ENCODE data around the gene FBXO47.
"Not testable (repeated sequence)": the region's sequence is repeated elsewhere in the genome, so short reads cannot be mapped to it uniquely, and the experiment has no call there.

The FBXO47 gene

DNA sequence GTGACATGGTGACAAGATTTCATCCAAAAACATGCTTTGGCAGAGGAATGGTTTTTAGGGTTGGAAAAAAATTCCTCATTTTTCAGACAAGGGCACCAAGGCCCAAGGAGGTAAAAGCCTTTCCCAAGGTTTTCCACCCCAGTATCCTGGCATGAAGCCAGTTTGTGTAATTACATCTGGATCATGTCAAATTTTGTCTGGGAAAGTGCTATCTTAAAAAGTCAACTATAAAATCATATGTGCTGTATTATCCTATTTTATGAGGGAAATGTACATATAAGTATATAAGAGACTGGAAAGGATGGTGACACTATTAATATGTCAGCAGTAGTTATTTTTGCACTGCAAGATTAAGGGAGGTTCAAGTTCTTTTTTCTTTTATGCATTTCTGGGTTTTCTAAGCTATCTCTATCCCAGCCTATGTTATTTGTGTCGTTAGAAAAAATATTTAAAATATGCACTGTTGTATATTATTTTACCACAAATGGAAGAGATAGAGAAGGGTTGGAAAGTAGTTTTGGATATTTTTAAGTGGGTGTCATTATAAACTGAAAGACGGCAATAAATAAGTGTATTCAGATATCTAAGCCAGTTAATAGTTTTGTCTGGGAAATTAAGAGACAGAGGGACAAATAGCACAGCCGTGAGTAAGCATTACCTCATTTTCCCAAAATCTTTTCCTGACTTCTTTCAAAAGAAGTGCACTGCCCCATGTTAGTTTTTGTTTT, 13.5 kb upstream of the FBXO47 start:
- DNase-seq (ENCODE audit: low read depth) = no peak

DNA sequence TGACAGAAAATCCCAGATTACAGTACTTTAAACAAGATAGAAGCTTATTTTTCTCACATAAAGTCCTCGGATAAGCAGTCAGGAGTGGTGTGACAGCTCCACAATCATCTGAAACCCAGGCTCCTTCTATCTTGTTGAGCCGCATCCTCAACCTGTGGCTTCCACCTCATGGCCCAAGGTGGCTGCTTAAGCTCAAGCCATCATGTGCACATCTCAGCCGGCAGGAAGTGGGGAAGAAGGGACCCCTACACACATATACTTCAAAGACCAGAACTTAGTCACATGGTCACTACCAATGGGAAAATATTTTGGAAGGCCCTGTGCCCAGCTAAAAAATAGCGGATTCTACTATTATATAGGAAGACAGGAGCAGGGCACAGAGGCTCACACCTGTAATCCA, 11.0 kb upstream of the FBXO47 start:
- no peak for DNase-seq (ENCODE audit: low read depth)

DNA sequence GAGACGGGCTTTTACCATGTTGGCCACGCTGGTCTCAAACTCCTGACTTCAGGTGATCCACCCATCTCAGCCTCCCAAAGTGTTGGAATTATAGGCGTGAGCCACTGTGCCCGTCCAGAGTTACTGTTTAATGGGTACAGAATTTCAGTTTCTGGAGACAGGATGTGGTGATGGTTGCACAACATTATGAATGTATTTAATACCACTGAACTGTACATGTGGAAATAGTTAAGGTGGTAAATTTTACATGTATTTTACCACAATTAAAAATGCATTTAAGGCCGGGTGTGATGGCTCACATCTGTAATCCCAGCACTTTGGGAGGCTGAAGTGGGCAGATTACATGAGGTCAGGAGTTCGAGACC, 9.0 kb upstream of the FBXO47 start:
- not testable (repeated sequence) for DNase-seq (ENCODE audit: low read depth)

DNA sequence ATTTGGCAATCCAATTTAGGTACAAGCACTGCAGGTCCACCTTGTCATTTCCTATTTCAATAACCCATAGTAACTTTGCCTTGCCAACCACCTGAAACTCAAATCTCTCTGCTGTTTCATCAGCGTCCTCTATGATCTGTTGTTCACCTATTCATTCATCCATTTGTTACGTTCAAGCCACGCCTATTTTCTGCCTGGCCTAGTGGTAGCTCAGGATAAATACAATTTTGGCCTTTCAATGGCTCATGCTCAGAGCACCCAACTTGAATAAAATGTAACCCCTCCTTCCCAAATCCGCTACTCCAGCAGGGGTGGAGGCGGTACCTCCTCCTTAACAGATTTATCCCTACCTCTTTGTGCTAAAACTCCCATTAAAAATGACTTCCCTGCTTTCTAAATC, 3.6 kb upstream of the FBXO47 start:
- no peak for DNase-seq (ENCODE audit: low read depth)

DNA sequence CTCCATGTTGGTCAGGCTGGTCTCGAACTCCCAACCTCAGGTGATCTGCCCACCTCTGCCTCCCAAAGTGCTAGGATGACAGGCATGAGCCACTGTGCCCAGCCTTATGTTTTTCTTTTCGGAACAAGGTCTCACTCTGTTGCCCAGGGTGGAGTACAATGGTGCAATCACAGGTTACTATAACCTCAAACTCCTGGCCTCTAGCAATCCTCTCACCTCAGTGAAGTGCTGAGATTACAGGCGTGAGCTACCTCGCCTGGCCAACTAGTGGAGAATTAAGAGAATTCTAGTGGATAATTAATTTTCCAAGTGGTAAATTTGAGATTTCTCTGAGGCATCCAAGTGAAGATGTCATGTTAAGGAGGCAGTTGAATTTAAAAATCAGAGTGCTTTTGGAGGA, 2.9 kb upstream of the FBXO47 start:
- DNase-seq (ENCODE audit: low read depth) = no peak

DNA sequence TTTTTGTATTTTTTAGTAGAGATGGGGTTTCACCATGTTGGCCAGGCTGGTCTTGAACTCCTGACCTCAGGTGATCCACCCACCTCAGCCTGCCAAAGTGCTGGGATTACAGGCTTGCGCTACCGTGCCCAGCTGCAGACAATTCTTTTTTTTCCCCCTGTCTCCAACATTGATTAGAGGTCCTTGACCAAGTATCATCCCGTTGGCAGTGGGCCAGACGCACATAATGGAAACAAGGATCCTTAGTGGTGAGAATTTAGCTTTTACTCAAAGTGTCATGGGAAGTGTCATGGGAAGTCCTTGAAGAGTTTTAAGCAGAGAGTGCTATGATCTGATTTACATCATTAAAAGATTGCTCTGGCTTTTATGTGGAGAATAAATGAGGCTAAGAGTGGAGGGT, 2.1 kb upstream of the FBXO47 start:
- DNase-seq (ENCODE audit: low read depth) = no peak

DNA sequence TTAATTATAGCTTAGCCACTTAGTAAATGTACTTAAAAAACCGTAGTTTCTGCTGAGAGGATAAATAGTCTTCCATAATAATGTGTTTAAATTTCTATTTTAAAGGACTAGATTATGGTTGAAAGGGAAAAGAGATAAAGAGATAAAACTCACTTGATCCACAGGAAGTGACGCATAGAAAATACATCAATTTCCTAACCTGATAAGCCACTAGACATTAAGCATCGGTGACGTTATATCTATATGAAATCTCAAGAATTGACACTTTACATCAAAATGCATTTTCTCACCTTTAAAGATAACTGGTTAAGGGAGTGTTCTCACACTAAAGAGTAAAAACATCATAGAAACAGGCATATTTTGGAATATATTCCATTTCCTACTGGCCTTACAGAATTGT, 5.8 kb downstream of the FBXO47 start:
- DNase-seq (ENCODE audit: low read depth) = no peak

DNA sequence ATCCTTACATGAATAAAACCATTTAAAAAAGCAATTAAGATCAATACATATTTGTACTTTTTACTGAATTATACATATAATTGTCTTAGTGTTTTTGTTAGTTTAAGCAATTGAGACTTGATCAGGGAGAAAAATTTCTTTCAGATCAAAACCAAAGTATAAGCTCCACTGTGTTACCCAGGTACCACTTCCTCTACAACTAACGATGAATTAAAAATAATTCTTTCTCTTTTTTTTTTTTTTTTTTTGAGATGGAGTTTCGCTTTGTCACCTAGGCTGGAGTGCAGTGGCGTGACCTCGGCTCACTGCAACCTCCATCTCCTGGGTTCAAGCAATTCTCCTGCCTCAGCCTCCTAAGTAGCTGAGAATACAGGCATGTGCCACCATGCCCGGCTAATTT, 6.8 kb downstream of the FBXO47 start:
- no peak for DNase-seq (ENCODE audit: low read depth)

DNA sequence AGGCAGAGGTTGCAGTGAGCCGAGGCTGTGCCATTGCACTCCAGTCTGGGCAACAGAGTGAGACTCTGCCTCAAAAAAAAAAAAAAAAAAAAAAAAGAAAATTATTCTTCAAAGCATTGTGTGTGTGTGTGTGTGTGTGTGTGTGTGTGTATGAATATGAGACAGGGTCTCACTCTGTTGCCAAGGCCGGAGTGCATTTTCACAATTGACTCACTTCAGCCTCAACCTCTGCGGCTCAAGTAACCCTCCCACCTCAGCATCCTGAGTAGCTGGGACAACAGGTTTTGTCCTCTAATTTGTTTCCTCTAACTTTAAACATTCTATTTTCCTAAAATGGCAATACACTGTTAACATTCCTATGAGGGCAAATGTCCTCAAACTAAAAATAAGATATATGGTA, 7.7 kb downstream of the FBXO47 start:
- no peak for DNase-seq (ENCODE audit: low read depth)

DNA sequence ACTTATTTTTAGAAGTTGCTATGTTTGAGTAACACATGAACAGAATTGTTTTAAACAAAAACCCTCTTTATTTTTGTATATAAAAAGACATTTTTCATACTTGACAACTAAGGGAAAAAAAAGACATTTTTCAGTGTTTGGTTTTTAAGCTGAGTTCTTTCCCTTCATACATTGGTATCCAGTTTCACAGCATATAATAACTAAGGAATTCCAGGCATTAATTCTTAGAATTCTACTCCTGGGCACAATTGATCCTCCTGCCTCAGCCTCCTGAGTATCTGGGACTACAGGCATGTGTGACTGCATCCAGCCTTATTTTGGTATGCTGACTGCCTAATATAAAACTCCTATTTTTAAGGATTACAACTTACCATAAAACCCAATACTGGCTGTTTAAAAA, 8.4 kb downstream of the FBXO47 start:
- no peak for DNase-seq (ENCODE audit: low read depth)

DNA sequence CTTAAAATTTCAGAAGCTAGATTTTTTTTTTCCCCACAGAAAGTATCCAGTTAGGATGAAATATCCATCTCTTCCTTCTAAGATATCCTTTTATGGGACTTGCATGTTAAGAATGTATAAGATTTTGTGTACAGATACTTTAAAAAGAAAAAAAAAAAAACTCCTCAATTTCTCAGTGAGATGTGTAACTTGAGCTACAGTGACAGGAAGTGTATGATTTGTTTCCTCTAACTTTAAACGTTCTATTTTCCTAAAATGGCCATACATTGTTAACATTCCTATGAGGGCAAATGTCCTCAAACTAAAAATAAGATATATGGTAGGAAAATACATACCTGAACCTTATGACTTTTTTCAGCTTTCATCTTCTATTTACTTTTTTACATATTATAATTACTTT, 8.9 kb downstream of the FBXO47 start:
- no peak for DNase-seq (ENCODE audit: low read depth)

DNA sequence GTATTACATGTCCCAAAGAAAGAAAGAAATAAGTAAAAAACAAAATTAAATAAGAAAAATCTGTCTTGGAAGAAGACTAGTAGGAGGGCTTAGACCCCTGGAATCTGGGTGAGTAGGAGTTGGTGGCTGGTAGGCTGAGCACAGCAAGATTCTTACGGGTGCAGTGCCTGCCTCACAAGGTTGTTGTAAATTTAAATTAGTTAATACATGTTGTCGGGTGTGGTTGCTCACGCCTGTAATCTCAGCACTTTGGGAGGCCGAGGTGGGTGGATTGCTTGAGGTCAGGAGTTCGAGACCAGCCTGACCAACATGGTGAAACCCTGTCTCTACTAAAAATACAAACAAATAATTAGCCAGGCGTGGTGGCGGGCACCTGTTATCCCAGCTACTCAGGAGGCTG, 13.4 kb downstream of the FBXO47 start:
- DNase-seq (ENCODE audit: low read depth) = not testable (repeated sequence)

DNA sequence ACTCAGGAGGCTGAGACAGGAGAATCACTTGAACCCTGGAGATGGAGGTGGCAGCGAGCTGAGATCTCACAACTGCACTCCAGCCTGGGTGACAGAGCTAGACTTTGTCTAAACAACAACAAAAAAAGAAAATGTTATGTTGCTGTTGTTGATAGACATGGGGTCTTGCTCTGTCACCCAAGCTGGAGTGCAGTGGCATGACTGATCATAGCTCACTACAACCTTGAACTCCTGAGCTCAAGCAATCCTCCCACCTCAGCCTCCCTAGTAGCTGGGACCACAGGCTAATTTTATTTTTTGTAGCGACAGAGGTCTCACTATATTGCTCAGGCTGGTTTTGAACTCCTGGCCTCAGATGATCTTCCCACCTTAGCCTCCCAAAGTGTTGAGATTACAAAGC, 20.0 kb downstream of the FBXO47 start:
- DNase-seq (ENCODE audit: low read depth) = no peak

DNA sequence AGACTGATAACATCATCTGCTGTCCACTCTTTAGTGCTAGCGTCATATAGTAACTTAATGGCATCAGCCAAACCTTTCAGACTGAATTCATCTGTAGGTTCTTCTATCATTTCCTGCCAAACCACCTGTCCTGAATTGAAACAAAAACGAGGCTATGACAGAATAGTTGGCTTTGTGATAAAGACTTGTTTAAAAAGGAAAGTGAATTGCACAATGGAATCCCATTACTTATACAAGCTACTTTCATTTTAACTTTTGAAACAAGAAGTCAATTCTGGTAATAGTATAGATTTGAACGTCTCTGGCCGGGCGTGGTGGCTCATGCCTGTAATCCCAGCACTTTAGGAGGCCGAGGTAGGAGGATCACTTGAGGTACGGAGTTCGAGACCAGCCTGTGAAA, 23.6 kb downstream of the FBXO47 start:
- DNase-seq (ENCODE audit: low read depth) = no peak

DNA sequence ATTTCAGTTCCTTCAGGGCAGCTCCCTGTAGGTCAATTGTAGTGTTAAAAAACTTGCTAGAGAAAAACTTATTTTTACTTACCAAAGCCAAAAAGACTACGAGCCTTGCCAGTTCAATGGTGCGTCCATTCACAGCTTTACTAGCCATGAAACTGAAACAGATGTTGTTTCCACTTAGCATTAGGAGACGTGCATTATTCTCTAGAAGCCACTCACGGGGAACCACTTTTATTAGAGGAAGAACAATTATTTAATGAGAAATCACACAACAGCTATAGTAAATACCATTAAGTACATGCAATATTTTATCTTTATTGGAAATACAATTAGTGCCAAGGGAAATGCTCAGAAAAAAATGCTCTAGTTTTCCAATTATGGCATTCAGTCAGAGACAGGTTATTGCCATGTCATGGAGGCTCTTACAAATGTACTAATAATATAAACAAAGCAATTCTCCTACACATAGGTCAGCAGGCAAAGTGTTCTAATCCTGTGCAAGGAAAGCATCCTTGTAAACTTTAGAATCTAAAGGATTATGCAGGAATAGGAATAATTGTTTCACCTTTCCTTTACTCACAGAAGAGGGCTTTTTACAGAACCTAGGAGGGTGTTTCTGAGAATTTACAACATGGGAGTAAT, 24.4 kb downstream of the FBXO47 start:
- DNase-seq (ENCODE audit: low read depth) = no peak

DNA sequence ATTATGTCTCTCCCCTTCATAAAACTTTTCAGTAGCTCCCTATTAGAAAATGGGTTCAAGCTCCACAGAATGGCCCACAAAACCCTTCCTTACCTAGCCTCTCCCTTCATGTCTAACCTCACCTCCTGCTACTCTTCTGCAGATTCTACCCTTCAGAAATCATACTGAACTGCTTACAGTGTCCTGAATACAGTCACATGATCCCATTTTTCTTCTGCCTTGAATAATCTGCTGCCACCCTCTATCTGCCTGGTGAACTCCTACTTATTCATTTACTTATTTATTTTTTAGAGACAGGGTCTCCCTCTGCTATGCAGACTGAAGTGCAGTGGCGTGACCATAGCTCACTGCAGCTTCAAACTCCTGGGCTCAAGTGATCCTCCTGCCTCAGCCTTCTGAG, 26.8 kb downstream of the FBXO47 start:
- DNase-seq (ENCODE audit: low read depth) = no peak

DNA sequence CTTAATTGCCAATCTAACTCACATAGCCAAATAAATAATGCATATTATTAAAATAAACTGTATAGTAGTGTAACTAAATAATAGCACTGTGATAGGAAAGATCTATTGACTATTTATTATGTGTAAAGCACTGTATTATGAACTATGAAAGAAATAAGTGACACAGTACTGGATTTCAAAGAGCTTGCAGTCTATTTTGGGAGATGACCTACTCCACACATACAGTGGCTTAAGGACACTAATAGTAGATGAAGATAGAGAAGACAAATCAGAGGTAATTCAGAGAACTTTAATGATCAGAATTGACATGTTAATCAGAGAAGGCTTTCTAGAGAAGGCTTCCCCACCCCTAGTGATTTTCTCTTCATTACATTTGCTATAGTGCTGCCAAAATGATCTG, 27.2 kb downstream of the FBXO47 start:
- DNase-seq (ENCODE audit: low read depth) = no peak

DNA sequence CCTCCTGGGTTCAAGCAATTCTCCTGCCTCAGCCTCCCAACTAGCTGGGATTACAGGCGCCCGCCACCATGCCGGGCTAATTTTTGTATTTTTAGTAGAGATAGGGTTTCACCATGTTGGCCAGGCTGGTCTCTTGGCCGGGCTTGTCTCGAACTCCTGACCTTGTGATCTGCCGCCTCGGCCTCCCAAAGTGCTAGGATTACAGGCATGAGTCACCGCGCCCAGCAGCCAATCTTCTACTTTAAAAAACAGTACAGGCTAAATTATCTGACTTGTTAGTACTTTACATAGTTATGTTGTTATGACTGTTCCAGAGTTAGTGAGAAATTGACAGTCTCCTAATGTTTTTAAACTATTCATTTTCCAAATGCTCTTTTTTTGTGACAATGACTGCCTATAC, 33.2 kb downstream of the FBXO47 start:
- DNase-seq (ENCODE audit: low read depth) = not testable (repeated sequence)

DNA sequence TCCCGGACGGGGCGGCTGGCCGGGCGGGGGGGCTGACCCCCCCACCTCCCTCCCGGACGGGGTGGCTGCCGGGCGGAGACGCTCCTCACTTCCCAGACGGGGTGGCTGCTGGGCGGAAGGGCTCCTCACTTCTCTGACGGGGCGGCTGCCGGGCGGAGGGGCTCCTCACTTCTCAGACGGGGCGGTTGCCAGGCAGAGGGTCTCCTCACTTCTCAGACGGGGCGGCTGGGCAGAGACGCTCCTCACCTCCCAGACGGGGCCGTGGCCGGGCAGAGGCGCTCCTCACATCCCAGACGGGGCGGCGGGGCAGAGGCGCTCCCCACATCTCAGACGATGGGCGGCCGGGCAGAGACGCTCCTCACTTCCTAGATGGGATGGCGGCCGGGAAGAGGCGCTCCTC, 36.4 kb downstream of the FBXO47 start:
- DNase-seq (ENCODE audit: low read depth) = not testable (repeated sequence)

DNA sequence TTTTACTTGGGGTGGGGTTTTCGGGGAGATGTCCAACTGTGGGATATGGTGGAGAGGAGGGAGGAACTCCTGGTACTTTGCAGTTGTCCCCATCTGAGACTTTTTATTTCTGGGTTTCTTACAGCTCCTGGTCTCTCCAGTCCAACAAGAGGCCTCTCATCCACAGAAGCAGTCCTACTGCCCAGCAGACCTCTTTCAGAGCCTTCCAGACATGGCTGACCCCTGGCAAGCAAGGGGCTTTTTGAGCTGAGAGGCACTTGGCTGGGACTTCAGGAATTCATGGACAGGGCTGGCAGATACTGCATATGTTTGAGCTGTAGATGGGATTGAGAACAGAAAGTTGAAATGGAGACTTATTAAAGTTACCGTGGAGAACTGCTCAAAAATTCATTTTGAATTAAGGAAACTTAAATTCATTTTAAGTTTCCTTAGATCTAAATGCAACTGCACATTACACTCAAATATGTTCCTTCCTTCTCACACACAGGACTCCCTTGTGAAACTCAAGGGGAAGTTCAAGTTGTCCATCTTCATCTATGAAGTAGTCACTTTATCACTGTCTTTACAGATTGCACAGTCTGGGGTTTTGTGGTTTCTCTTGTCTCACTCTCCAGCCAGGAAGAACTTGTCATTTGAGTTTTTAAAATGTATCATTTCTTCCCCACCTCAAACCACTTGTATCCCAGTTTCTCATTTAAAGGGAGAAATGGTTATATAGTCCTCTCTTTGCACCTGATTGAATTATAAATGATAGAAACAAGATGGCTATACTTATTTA, 40.7 kb downstream of the FBXO47 start:
- DNase-seq (ENCODE audit: low read depth) = no peak

DNA sequence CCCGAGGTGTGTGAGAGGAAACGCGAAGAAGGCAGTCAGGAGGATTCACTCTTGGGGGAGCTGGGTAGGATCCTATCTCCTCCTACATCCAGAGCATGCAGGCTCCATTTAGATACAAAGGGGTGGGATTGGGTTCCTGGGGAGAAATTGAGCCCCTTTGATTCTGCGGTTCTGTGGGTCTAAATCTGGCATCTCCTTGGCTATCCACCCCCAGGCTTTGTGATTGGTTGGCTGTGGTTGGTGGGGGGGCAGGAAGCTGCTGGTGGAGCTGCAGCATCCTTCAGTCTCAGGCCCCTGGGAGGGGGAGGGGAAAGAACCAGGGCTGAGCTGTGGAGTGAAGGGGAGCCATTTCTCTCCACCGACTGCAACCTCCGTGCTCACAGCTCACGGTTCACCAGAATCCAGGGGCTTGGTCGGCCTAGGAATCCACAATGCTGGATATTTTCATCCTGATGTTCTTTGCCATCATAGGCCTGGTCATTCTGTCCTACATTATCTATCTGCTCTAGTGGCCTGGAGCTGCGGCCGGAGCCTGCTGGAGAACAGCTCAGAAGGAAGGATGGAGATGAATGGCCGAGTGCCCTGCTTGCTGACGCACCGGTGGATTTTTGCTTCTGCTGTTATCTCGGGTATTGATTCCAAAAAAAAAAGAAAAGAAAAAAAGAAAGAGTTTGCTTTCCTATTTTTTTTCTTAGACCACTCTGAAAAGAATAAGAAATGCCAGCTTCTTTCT, 41.8 kb downstream of the FBXO47 start, which contains the start of gene LASP1NB:
LASP1NB (plus strand) TSS at position 352 of the 733 bp plus-strand sequence.
- no peak for DNase-seq (ENCODE audit: low read depth)

DNA sequence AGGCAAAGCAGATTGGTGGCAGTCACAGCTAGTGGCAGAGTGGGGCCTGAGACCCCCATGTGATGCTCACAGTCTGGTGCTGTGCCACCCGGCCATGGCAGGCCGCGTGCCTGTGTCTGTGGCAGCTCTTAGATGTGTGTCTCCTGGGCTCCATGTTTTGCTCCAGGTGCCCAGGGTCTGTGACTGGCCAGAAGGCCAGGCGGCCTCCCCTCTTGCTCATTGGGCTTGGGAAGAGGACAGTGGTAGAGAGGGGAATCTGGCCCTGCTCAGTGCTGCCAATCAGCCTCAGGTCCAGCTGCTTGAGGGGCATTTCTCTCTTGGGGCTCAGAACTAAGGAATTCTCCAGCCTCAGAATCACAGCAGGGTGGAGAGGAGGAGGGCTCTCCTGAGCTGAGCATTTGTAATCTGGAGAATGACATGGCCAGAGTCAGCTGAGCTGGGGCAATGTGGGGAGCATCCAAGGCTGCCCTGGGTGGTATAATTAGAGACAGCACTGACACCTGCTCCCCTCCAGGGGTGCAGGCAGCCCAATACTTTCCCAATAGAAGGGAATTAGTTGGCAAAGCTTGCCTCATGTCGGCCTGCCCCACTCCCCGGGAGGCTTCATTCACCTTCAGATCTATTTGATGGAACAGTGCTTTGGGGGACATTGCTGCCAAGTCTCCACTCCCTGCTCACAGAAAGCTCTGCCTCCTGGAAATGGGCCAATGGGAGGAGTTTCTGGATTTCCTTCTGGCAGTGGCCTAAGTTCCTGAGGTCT, 44.5 kb downstream of the FBXO47 start:
- no peak for DNase-seq (ENCODE audit: low read depth)
